Superior temporal gyrus (tissue), 1 donor: ENCODE results near the gene ZBED2.
"Not testable (repeated sequence)": the region's sequence is repeated elsewhere in the genome, so short reads cannot be mapped to it uniquely, and the experiment has no call there.

Source experiments
- DNase-seq: peaks from one replicate; pipeline ENCODE4 v3.0.0-alpha.2; 2016; ENCODE audit errors: extremely low spot score

ZBED2 gene

GRCh38 chr3:111577113-111577512 is 18.0 kb downstream of the ZBED2 start:
- DNase-seq: no peak

DNA sequence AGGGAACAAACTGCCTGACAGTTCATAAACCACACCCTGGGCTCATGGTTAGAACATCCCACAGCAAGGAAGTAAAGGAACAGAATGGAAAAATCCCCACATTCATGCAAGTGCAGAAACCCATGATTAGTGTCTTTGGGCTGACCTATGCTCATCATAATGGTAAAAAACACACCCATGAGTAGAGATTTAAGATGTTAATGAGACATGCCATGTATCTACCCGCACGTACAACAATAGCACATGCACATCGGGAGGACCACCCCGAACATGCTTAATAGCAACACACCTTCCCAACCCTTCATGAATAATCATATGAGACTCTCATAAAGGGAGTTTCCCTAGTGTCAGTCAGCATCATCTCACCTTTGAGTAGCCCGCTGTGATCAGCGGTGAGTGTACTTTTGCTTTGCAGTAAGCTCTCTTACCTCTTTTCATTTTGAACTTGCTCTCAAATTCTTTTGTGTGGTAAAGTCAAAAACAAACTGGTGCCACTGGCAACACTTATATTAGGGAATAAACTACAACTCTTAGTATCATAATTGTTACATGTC is 23.2 kb downstream of the ZBED2 start:
- no peak for DNase-seq

- DNase-seq: no peak
Observed at GRCh38 chr3:111571282-111571681, 23.9 kb downstream of the ZBED2 start.

GRCh38 chr3:111570404-111571030 is 24.6 kb downstream of the ZBED2 start:
- no peak for DNase-seq

- no peak for DNase-seq
Observed at GRCh38 chr3:111568911-111569310, 26.2 kb downstream of the ZBED2 start.

DNA sequence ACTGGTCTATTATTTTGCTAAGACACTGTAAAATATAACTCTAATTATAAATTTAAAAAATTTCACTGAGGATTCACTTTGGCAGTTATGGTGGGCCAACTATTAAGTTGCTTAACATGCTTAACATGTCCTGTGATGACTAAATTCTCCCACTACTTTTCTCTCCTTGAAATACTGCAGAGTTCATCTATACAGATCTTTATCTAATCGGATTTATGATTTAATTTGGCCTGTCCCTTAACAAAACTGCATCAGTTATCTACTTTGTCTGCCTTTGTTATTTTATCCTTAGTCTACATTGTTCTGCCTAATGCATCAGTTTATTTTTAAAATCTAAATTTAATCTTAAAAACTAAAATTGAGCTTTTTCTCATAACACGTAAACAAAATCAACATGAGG is 26.8 kb downstream of the ZBED2 start:
- no peak for DNase-seq

- DNase-seq: no peak
Observed at GRCh38 chr3:111566844-111567243, 28.3 kb downstream of the ZBED2 start.

DNA sequence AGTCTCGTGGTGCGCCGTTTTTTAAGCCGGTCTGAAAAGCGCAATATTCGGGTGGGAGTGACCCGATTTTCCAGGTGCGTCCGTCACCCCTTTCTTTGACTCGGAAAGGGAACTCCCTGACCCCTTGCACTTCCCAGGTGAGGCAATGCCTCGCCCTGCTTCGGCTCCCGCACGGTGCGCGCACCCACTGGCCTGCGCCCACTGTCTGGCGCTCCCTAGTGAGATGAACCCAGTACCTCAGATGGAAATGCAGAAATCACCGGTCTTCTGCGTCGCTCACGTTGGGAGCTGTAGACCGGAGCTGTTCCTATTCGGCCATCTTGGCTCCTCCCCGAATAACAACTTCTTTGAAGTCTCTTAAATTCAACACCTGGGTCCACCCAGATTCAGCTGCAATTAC is 33.2 kb downstream of the ZBED2 start:
- not testable (repeated sequence) for DNase-seq

- no peak for DNase-seq
Observed at GRCh38 chr3:111548756-111549155, 46.4 kb downstream of the ZBED2 start.

- no peak for DNase-seq
Observed at GRCh38 chr3:111548092-111548491, 47.1 kb downstream of the ZBED2 start.

GRCh38 chr3:111547631-111548030 is 47.5 kb downstream of the ZBED2 start:
- no peak for DNase-seq

DNA sequence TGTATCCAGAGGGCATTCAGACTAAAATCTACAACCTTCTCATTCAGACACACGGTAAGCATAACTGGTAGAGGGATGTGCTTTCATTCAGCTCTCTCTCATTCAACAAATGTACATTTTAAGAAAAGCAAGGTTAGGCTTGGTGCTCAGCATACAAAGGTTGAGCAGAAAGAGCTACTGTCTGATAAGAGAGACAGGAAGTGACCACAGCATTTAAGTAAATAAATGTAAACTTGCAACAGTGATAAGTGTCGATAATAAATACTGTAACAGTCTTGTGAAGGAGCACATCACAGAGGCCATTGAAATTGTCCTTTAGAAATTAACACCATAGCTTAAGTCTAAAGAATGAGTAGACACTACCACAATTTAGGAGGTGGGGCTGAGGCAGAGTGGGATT is 49.8 kb downstream of the ZBED2 start:
- DNase-seq: no peak
